GM21576 (cell line): ENCODE data around the gene IP6K1.
"Not testable (repeated sequence)": the region's sequence is repeated elsewhere in the genome, so short reads cannot be mapped to it uniquely, and the experiment has no call there.

ENCODE experiments used
- ATAC-seq: cut with Tn5 transposase; IDR thresholded peaks from one replicate; pipeline ENCODE4 v1.9.1; 2021; ENCODE audit warnings: mild to moderate bottlenecking, moderate library complexity; ENCODE audit not compliant: unreplicated experiment

IP6K1 gene

GRCh38 chr3:49690856-49691255, 95.5 kb downstream of the IP6K1 start:
- ATAC-seq = not testable (repeated sequence)

- not testable (repeated sequence) for ATAC-seq
Observed at GRCh38 chr3:49689908-49690624, 96.3 kb downstream of the IP6K1 start.

GRCh38 chr3:49689046-49689907, 97.1 kb downstream of the IP6K1 start, which contains the start of the genes MST1 and RNF123:
TSS of gene MST1 (minus strand) at chr3:49689474. CDS start at chr3:49688691, 783 bp downstream.
TSS of gene RNF123 (plus strand) at chr3:49689557. CDS start at chr3:49691166, 1,609 bp downstream.
- ATAC-seq = peak; percentile 52

- not testable (repeated sequence) for ATAC-seq
Observed at GRCh38 chr3:49688338-49689045, 97.8 kb downstream of the IP6K1 start.

GRCh38 chr3:49687424-49687795, 98.9 kb downstream of the IP6K1 start:
- ATAC-seq = not testable (repeated sequence)

- ATAC-seq = not testable (repeated sequence)
Observed at GRCh38 chr3:49686769-49687423, 99.4 kb downstream of the IP6K1 start.

- ATAC-seq = not testable (repeated sequence)
Observed at GRCh38 chr3:49686346-49686745, 100.0 kb downstream of the IP6K1 start.

GRCh38 chr3:49685846-49686245, 100.5 kb downstream of the IP6K1 start:
- not testable (repeated sequence) for ATAC-seq

- not testable (repeated sequence) for ATAC-seq
Observed at GRCh38 chr3:49685103-49685502, 101.2 kb downstream of the IP6K1 start.

- ATAC-seq = not testable (repeated sequence)
Observed at GRCh38 chr3:49684453-49684852, 101.9 kb downstream of the IP6K1 start.

GRCh38 chr3:49683162-49683561, 103.2 kb downstream of the IP6K1 start:
- ATAC-seq = no peak

- ATAC-seq = no peak
Observed at GRCh38 chr3:49681543-49681942, 104.8 kb downstream of the IP6K1 start.

- no peak for ATAC-seq
Observed at GRCh38 chr3:49681232-49681522, 105.2 kb downstream of the IP6K1 start.

- no peak for ATAC-seq
Observed at GRCh38 chr3:49680493-49681231, 105.7 kb downstream of the IP6K1 start.

- ATAC-seq = no peak
Observed at GRCh38 chr3:49675912-49676311, 110.4 kb downstream of the IP6K1 start.

- peak; percentile 13 for ATAC-seq
Observed at GRCh38 chr3:49674497-49674983, 111.8 kb downstream of the IP6K1 start.
